HEK293 (cell line): ENCODE data around the gene SMAD2.

ENCODE experiments used
- CTCF ChIA-PET: fragments of 350-600 bp; formaldehyde crosslinking; extraction: SDS; loops from one replicate; lab custom pipeline; 2021; ENCODE audit warnings: antibody characterized with exemption; lab: Yijun Ruan, JAX
- POLR2A ChIA-PET: fragments of 300-600 bp; formaldehyde crosslinking; extraction: SDS; loops from one replicate; lab custom pipeline; 2020; ENCODE audit warnings: antibody characterized with exemption, inconsistent platforms; lab: Yijun Ruan, JAX
- H3K27ac ChIP-seq: fragments of 200-500 bp; sonication (Bioruptor generic); 2 replicates; pipeline ENCODE4 v1.5.1; 2014; ENCODE audit warnings: low read depth, low read length, control low read depth, inconsistent platforms; ENCODE audit errors: extremely low read depth
- H3K36me3 ChIP-seq, 2 experiments: fragments of 200-500 bp in 1 of 2; sonication (Bioruptor generic) in 1 of 2; 1 replicate in 1 of 2; 2 replicates in 1 of 2; pipeline ENCODE4 v1.5.1; 2014 to 2017; ENCODE audit warnings: inconsistent platforms in 2 of 2, low read length in 2 of 2; ENCODE audit not compliant: control insufficient read depth in 2 of 2, insufficient read depth in 1 of 2
- H3K4me1 ChIP-seq: fragments of 200-500 bp; sonication (Bioruptor generic); 2 replicates; pipeline ENCODE4 v1.5.1; 2014; ENCODE audit warnings: mild to moderate bottlenecking, low read length, inconsistent platforms; ENCODE audit not compliant: control insufficient read depth, insufficient read depth
- H3K4me3 ChIP-seq: 2 replicates; pipeline ENCODE4 v1.5.1; 2011; ENCODE audit warnings: low read depth, mild to moderate bottlenecking, control low read depth, low read length, moderate library complexity
- H3K9me3 ChIP-seq: fragments of 200-500 bp; sonication (Bioruptor generic); 2 replicates; pipeline ENCODE4 v1.5.1; 2014; ENCODE audit warnings: low read depth, low read length, inconsistent platforms; ENCODE audit not compliant: control insufficient read depth, insufficient read depth
- EGR2 ChIP-seq: fragments of 450-650 bp; formaldehyde crosslinking; IDR thresholded peaks from 2 replicates; pipeline ENCODE4 v1.5.1; 2016; ENCODE audit warnings: low read depth, missing biosample characterization, missing genetic modification characterization
- KLF9 ChIP-seq: fragments of 450-650 bp; formaldehyde crosslinking; IDR thresholded peaks from 2 replicates; pipeline ENCODE4 v1.5.1; 2016; ENCODE audit warnings: missing biosample characterization, missing genetic modification characterization, low read depth
- MZF1 ChIP-seq: fragments of 450-650 bp; formaldehyde crosslinking; IDR thresholded peaks from 2 replicates; pipeline ENCODE4 v1.5.1; 2017; ENCODE audit warnings: missing biosample characterization, missing genetic modification characterization, borderline replicate concordance
- PRDM6 ChIP-seq: fragments of 450-650 bp; formaldehyde crosslinking; IDR thresholded peaks from 2 replicates; pipeline ENCODE4 v1.5.1; 2017; ENCODE audit warnings: missing biosample characterization, missing genetic modification characterization
- TCF7L2 ChIP-seq: IDR thresholded peaks from 2 replicates; pipeline ENCODE4 v1.6.1; 2011; ENCODE audit warnings: low read depth, mild to moderate bottlenecking, inconsistent platforms, low read length, moderate library complexity, borderline replicate concordance
- WT1 ChIP-seq: fragments of 450-650 bp; formaldehyde crosslinking; IDR thresholded peaks from 2 replicates; pipeline ENCODE4 v1.5.1; 2016; ENCODE audit warnings: missing biosample characterization, missing genetic modification characterization
- ZBTB48 ChIP-seq: fragments of 450-650 bp; formaldehyde crosslinking; IDR thresholded peaks from 2 replicates; pipeline ENCODE4 v1.5.1; 2016; ENCODE audit warnings: missing biosample characterization, missing genetic modification characterization
- ZFHX2 ChIP-seq: fragments of 450-650 bp; formaldehyde crosslinking; conservative IDR thresholded peaks from 2 replicates; pipeline ENCODE4 v1.5.1; 2016; ENCODE audit warnings: missing biosample characterization, missing genetic modification characterization
- ZNF140 ChIP-seq: fragments of 450-650 bp; formaldehyde crosslinking; IDR thresholded peaks from 2 replicates; pipeline ENCODE4 v1.5.1; 2016; ENCODE audit warnings: missing biosample characterization, missing genetic modification characterization
- ZNF146 ChIP-seq: fragments of 450-650 bp; formaldehyde crosslinking; IDR thresholded peaks from 2 replicates; pipeline ENCODE4 v1.5.1; 2016; ENCODE audit warnings: missing biosample characterization, missing genetic modification characterization
- ZNF169 ChIP-seq: fragments of 450-650 bp; formaldehyde crosslinking; IDR thresholded peaks from 2 replicates; pipeline ENCODE4 v1.5.1; 2016; ENCODE audit warnings: missing biosample characterization, missing genetic modification characterization
- ZNF266 ChIP-seq: fragments of 450-650 bp; formaldehyde crosslinking; IDR thresholded peaks from 2 replicates; pipeline ENCODE4 v1.5.1; 2016; ENCODE audit warnings: missing biosample characterization, missing genetic modification characterization, low read depth
- ZNF341 ChIP-seq: fragments of 450-650 bp; formaldehyde crosslinking; IDR thresholded peaks from 2 replicates; pipeline ENCODE4; 2016; ENCODE audit warnings: low read depth, missing biosample characterization, missing genetic modification characterization
- ZNF350 ChIP-seq: fragments of 450-650 bp; formaldehyde crosslinking; IDR thresholded peaks from 2 replicates; pipeline ENCODE4 v1.5.0; 2017; ENCODE audit warnings: missing biosample characterization, mild to moderate bottlenecking, missing genetic modification characterization
- ZNF366 ChIP-seq: fragments of 450-650 bp; formaldehyde crosslinking; conservative IDR thresholded peaks from 2 replicates; pipeline ENCODE4 v1.5.1; 2016; ENCODE audit warnings: missing biosample characterization, missing genetic modification characterization
- ZNF416 ChIP-seq: fragments of 450-650 bp; formaldehyde crosslinking; IDR thresholded peaks from 2 replicates; pipeline ENCODE4 v1.5.1; 2016; ENCODE audit warnings: missing biosample characterization, missing genetic modification characterization
- ZNF514 ChIP-seq: fragments of 450-650 bp; formaldehyde crosslinking; IDR thresholded peaks from 2 replicates; pipeline ENCODE4 v1.5.1; 2016; ENCODE audit warnings: missing biosample characterization, missing genetic modification characterization
- ZNF521 ChIP-seq: fragments of 450-650 bp; formaldehyde crosslinking; IDR thresholded peaks from 2 replicates; pipeline ENCODE4 v1.5.1; 2017; ENCODE audit warnings: missing biosample characterization, mild to moderate bottlenecking, missing genetic modification characterization
- ZNF580 ChIP-seq: fragments of 450-650 bp; formaldehyde crosslinking; IDR thresholded peaks from 2 replicates; pipeline ENCODE4 v1.5.1; 2016; ENCODE audit warnings: missing biosample characterization, missing genetic modification characterization
- ZNF626 ChIP-seq: fragments of 450-650 bp; sonication (Bioruptor Pico); formaldehyde crosslinking; IDR thresholded peaks from 2 replicates; pipeline ENCODE4 v1.5.1; 2018; ENCODE audit warnings: missing biosample characterization, missing genetic modification characterization, inconsistent platforms
- ZNF654 ChIP-seq: fragments of 450-650 bp; formaldehyde crosslinking; IDR thresholded peaks from 2 replicates; pipeline ENCODE4 v1.5.1; 2016; ENCODE audit warnings: low read depth, missing biosample characterization, missing genetic modification characterization
- ZNF707 ChIP-seq: fragments of 450-650 bp; formaldehyde crosslinking; IDR thresholded peaks from 2 replicates; pipeline ENCODE4 v1.5.1; 2016; ENCODE audit warnings: missing biosample characterization, missing genetic modification characterization
- ZNF768 ChIP-seq: fragments of 450-650 bp; formaldehyde crosslinking; IDR thresholded peaks from 2 replicates; pipeline ENCODE4 v1.5.1; 2018; ENCODE audit warnings: missing biosample characterization, mild to moderate bottlenecking, missing genetic modification characterization
- ZNF777 ChIP-seq: fragments of 450-650 bp; formaldehyde crosslinking; IDR thresholded peaks from 2 replicates; pipeline ENCODE4 v1.5.1; 2017; ENCODE audit warnings: missing biosample characterization, missing genetic modification characterization, borderline replicate concordance
- TF ChIP-seq, protein P1 (sequence below): fragments of 450-650 bp; formaldehyde crosslinking; IDR thresholded peaks from 2 replicates; pipeline ENCODE4 v1.5.1; 2016; ENCODE audit warnings: missing biosample characterization, missing genetic modification characterization

SMAD2 gene

DNA sequence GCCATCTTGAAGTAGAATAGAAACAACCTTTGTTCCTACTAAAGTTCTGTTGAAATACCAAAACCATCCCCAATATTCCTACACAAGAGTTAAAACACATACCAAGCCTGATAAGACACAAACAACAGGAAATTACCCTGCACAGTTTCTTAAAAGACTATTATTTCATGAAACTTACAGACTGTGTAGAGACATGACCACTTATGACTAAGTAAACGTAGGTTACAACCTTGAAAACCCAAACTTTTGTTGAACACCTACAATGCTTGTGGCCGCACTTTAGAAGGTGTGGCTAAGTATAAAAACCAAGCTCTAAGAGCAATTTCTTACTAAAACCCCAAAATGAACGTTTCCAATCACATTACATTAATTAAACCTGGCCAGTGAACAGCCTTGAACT lies 2.0 kb downstream of the SMAD2 start:
- Histone ChIP-seq H3K9me3 (no peaks in the 10 kb centered on the region), H3K27ac (no peak overlapping the region), H3K4me3 (peak overlapping the region; percentile 78), H3K36me3 (no peaks in the 10 kb centered on the region; a peak in 1 of 3 replicates), H3K4me1 (peaks cover 24% of the 10 kb centered on the region)
- CTCF ChIA-PET, result interaction anchor here (0.6 to 1.3 kb wide), 4 partner anchors 10 to 333 kb away, joined by 3 to 4 read pairs (median 3); no protein-coding TSS in a partner anchor
- POLR2A ChIA-PET, result no interaction called here
- TF ChIP-seq ZNF169 (tag by site-specific recombination), result no peak
- TF ChIP-seq ZNF654 (tag by site-specific recombination), result no peak
- TF ChIP-seq ZNF146 (tag by site-specific recombination), result no peak
- TF ChIP-seq ZNF777 (tag by site-specific recombination), result no peak
- TF ChIP-seq ZNF140, result no peak
- TF ChIP-seq ZNF341 (tag by site-specific recombination), result no peak
- TF ChIP-seq ZNF416, result no peak
- no peak for TF ChIP-seq ZNF521
- no peak for TF ChIP-seq ZNF366 (tag by site-specific recombination)
- no peak for TF ChIP-seq ZNF768 (tag by site-specific recombination)
- TF ChIP-seq ZNF626 (tag by site-specific recombination), result no peak
- TF ChIP-seq ZNF350 (tag by site-specific recombination), result no peak
- no peak for TF ChIP-seq KLF9 (tag by site-specific recombination)
- no peak for TF ChIP-seq ZNF266 (tag by site-specific recombination)
- TF ChIP-seq ZNF707 (tag by site-specific recombination), result no peak
- no peak for TF ChIP-seq ZNF580 (tag by site-specific recombination)
- no peak for TF ChIP-seq WT1 (tag by site-specific recombination)
- no peak for TF ChIP-seq ZBTB48 (tag by site-specific recombination)
- TF ChIP-seq, protein P1, sequence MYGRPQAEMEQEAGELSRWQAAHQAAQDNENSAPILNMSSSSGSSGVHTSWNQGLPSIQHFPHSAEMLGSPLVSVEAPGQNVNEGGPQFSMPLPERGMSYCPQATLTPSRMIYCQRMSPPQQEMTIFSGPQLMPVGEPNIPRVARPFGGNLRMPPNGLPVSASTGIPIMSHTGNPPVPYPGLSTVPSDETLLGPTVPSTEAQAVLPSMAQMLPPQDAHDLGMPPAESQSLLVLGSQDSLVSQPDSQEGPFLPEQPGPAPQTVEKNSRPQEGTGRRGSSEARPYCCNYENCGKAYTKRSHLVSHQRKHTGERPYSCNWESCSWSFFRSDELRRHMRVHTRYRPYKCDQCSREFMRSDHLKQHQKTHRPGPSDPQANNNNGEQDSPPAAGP (tag by site-specific recombination), result no peak
- no peak for TF ChIP-seq TCF7L2

DNA sequence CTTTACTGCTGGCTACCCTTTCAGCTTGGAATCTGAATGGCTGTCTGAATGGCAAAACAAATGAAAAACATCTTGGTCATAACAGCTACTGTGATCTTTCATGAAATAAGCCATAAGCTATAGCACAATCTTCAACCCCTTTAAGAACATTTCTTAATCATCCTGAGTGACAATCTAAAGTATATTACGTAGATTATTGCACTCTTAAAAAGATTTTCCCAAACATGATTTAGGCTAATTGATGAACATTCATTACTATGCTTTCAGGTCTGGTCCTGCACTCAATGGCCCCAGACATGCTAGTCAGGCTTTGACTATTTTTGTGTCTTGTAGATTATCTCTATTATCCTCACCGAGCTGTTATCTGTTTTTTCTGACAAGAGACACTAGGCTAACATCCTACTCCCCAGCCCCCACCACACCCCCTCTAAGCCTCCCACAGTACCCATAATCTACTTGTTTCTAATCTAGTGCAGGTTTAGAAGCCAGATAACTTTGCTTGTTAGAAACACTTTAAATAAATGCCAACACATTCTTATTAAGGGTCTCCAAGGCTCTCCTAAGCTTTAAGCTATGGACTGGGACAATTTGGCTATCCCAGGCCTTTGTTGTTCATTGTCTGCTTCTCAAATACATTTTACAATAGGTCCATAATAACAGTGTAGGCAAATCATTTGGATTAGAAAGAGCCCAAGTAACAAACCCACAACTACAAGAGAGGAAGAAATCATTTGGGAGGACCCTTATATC lies 4.2 kb downstream of the SMAD2 start:
- ChIA-PET CTCF (interaction anchor here (0.6 to 1.5 kb wide), 4 partner anchors 20 to 409 kb away, joined by 3 to 8 read pairs (median 5); no protein-coding TSS in a partner anchor), POLR2A (interaction anchor here (1.2 kb wide), 1 partner anchor 32 kb away, joined by 3 read pairs; no protein-coding TSS in a partner anchor)
- no peaks in the 10 kb centered on the region for H3K9me3 ChIP-seq
- TF ChIP-seq MZF1 (tag by site-specific recombination) (no peak), ZFHX2 (peak; percentile 56), ZNF140 (no peak), EGR2 (tag by site-specific recombination) (peak; percentile 70; the same call in 1 of the 2 replicates), ZNF514 (tag by site-specific recombination) (no peak), PRDM6 (tag by site-specific recombination) (0 out of 2 replicates have a peak, but pooled peaks have one; percentile 22)
- no peak overlapping the region for H3K27ac ChIP-seq
- H3K4me1 ChIP-seq, result peaks cover 41% of the 10 kb centered on the region
- no peaks in the 10 kb centered on the region; a peak in 1 of 3 replicates for H3K36me3 ChIP-seq
- H3K4me3 ChIP-seq, result no peak overlapping the region
